GM10266 (cell line): ENCODE results near the gene FAM83E.

Experiments used
- DNase-seq: peaks from one replicate; pipeline ENCODE4 v3.0.0; 2012; ENCODE audit errors: extremely low spot score
- TF ChIP-seq, protein P1 (sequence below): IDR thresholded peaks from 2 replicates; pipeline ENCODE4 v1.5.1; 2012; ENCODE audit warnings: mild to moderate bottlenecking, low read depth; ENCODE audit not compliant: control insufficient read depth, insufficient read depth; ENCODE audit errors: missing control alignments

FAM83E gene

DNA sequence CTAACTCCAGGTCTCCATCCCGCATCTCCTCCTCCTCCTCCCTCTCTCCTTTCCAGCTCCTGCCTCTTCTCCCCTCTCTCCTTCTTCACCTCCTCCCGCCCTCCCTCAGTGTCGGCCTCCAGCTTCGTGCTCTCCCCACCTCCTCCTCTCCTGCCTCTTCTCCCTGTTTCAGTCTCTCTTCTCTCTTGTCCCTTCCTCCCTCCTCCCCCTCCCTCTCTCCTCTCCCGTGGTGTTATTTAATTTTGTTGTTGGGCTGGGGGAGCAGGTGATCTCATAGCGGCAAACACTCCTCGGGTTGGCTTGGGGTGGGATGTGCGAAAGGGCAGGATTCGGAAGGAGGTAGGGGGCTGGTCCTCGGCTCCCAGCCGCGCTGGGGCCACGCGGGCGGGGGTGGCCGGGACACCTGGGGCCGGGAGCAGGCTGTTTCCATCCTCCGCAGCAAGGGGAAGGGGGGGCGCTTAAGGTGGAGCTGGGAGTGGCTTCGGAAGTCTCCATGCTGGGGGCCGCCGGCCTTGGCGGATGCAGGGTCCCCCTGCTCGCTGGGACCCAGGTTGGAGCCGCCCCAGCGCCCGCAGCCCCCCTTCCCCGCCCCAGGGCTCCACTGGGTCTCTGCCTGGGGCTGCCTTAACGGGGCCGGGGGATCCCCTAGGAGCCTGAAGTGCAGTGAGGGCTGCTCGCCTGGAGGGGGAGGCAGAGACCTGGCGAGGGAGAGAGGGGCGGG, 31.3 kb upstream of the FAM83E start, which contains the start of gene CA11:
TSS of gene CA11 (minus strand) at position 187 of the 721 bp plus-strand sequence. CDS start 555 bp downstream, outside the sequence.
- TF ChIP-seq, protein P1, sequence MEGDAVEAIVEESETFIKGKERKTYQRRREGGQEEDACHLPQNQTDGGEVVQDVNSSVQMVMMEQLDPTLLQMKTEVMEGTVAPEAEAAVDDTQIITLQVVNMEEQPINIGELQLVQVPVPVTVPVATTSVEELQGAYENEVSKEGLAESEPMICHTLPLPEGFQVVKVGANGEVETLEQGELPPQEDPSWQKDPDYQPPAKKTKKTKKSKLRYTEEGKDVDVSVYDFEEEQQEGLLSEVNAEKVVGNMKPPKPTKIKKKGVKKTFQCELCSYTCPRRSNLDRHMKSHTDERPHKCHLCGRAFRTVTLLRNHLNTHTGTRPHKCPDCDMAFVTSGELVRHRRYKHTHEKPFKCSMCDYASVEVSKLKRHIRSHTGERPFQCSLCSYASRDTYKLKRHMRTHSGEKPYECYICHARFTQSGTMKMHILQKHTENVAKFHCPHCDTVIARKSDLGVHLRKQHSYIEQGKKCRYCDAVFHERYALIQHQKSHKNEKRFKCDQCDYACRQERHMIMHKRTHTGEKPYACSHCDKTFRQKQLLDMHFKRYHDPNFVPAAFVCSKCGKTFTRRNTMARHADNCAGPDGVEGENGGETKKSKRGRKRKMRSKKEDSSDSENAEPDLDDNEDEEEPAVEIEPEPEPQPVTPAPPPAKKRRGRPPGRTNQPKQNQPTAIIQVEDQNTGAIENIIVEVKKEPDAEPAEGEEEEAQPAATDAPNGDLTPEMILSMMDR = peak; percentile 95
- DNase-seq = peak; percentile 90

DNA sequence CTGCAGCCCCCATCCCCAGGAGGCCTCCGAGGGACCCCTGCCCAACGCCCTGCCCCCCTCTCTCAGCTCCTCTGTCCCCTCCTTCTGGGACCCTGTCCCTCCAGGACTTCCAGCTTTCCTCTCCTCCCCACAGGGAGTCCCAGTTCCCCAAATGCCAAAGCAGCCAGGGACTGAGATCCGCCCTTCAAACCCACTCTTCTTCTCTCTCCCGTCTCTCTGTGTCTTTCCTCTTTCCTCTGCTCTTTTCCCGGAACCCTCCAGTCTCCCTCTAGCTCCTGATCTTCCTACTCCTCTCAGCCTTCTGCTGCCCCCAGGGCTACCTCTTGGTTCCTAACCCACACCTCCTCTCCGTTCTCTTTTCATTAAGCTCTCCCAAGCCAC, 30.7 kb upstream of the FAM83E start:
- TF ChIP-seq, protein P1 = no peak

DNA sequence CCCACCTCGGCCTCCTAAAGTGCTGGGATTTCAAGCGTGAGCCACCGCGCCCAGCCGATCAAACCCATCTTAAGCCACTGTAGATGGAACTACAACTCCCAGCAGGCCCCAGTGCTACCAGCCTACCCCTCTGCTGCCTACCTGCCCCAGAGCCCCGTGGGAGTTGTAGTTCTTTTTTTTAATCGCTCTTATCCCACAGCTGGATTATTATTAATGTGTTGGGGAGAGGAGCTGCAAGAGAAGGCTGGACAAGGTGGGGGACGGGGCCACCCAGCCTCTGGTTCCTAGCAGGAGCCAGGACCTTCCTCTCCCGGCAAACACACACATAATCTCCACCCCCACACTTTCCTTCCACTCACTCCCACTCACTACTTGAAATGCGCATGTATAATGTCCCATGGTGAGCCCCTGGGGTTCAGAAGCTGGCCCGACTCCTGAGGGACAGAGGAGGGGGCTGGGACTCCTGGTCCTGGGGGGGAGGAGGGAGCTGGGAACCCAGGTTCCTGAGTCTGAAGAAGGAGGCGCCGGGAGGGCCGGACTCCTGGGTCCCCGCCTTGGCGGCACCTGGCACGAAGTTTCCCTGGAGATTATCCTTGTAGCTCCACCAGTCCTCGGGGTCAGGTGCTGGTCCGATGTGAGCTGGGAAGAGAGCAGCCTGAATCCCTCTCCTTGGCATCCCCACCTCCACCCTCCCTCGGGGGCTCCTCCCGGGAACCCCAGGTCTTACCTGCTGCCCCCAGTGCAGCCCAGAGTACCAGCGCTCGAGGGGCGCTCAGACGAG, 30.2 kb upstream of the FAM83E start:
- TF ChIP-seq, protein P1 = no peak
- DNase-seq = peak; percentile 78

More for the DNA sequence above, 30.7 kb upstream of the FAM83E start:
- no peak for DNase-seq

DNA sequence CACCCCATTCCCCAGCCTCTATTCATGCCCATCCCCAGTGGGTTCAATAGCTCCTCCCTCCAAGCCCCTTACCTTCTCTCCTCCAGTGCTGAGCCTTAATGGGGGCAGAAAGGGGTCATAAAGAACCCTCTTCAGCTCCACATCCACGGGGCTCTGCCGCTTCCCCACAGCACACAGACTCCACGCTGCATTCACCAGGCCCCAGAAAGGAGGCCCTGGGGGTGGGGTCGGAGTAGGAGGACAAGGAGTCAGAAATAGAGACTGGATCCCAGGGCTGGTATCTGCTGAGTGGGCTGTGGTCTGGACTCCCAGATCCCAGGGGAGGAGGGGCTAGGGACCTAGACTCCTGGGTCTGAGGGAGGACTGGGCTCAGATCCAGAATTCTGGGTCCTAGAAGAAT, 29.5 kb upstream of the FAM83E start:
- TF ChIP-seq, protein P1 = no peak
- no peak for DNase-seq

DNA sequence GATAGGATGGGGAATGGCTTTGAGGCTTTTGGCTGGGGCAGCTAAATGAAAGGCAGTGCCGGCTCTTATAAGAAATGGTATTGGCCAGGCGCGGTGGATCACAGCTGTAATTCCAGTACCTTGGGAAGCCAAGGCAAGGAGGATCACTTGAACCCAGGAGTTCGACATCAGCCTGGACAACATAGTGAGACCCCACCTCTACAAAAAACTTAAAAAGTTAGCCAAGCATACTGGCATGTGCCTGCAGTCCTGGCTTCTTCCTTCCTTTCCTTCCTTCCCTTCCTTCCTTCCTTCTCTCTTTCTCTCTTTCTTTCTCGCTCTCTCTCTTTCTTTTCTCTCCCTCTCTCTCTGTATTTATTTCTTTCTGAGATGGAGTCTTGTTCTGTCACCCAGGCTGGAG, 28.0 kb upstream of the FAM83E start:
- no peak for DNase-seq
- TF ChIP-seq, protein P1 = no peak

DNA sequence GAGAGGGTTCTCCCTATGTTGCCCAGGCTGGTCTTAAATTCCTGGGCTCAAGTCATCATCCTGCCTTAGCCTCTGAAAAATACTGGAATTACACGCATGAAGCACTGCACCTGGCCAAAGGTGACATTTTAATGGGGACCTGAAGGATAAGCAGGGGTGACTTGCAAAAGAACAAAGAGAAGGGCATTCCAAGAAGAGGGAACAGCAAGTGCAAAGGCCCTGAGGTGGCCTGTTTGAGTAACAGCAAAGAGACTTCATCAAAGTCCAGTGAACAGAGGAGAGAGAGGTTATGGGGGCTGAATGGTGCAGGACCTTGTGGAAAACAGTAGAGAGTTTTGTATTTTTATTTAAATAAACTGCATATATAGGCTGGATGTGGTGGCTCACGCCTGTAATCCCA, 27.0 kb upstream of the FAM83E start:
- DNase-seq = no peak
- TF ChIP-seq, protein P1 = no peak
